Activated T-helper 1 cell treated with anti-CD3 and anti-CD28 coated beads, Interleukin-12 subunit alpha, Interleukin-12 subunit beta, Interleukin-2, Interleukin-4 antibody, amounts not matched to agents 30 ng/mL and 10 ng/mL and 1 ng/mL, durations not matched to agents 14 hours and 24 hours and 36 hours (primary cell): ENCODE results near the gene PDGFC. TPM values are rescaled to one million over a fixed set of nuclear protein-coding genes. Genes with fewer than 3 reads are reported as not detected.

Source experiments
- DNase-seq: peaks from one replicate; pipeline ENCODE4 v3.0.0; 2021; ENCODE audit warnings: low spot score
- H3K27ac Mint-ChIP-seq: one replicate; pipeline ENCODE4 v1.8.0; 2021; ENCODE audit warnings: mild to moderate bottlenecking, mixed read lengths
- H3K27me3 Mint-ChIP-seq: one replicate; pipeline ENCODE4 v1.8.0; 2022; ENCODE audit warnings: mild to moderate bottlenecking, moderate library complexity, mixed read lengths; ENCODE audit not compliant: insufficient read depth
- H3K36me3 Mint-ChIP-seq: one replicate; pipeline ENCODE4 v1.8.0; 2021; ENCODE audit warnings: low read depth, mixed read lengths
- H3K4me1 Mint-ChIP-seq: one replicate; pipeline ENCODE4 v1.8.0; 2021; ENCODE audit warnings: low read depth, mixed read lengths
- H3K4me3 Mint-ChIP-seq: one replicate; pipeline ENCODE4 v1.8.0; 2021; ENCODE audit warnings: mild to moderate bottlenecking, moderate library complexity, mixed read lengths
- H3K9me3 Mint-ChIP-seq: one replicate; pipeline ENCODE4 v1.8.0; 2021; ENCODE audit warnings: mixed read lengths
- intact Hi-C: fragments of 100-400 bp; cut with micrococcal nuclease; formaldehyde crosslinking; loops from one replicate; pipeline ENCODE4 v1.15.1; 2024
- total RNA-seq: library from RNA; stranded (reverse); gene quantifications from 2 replicates; pipeline ENCODE4 v1.2.3, GENCODE V29; 2022

Gene PDGFC
- total RNA-seq, 1 donor from 2014 or later = not detected

DNA sequence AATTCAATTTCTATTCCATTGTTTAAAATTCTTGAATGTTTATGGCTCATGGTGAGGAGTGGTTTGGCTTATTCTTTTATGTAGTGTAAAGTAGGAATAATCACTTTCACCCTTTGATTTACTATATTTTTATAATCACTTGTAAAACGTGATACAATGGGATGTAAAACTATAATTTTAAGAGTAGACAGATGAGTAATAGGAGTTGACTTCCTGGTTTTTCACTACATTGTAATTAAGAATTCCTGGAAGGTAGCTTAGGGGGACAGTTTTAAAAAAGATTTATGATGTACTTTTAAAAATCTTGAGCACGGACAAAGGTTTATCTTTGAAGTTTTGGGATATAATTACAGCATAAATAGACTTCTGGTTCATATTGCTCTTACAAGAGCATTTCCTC lies 65.3 kb downstream of the PDGFC start:
- Mint-ChIP-seq H3K9me3 (no peaks in the 10 kb centered on the region), H3K4me1 (no peaks in the 10 kb centered on the region), H3K36me3 (no peaks in the 10 kb centered on the region), H3K4me3 (no peak overlapping the region), H3K27ac (no peak overlapping the region), H3K27me3 (no peaks in the 10 kb centered on the region)
- no peak for DNase-seq
- intact Hi-C loops = no loop called here

DNA sequence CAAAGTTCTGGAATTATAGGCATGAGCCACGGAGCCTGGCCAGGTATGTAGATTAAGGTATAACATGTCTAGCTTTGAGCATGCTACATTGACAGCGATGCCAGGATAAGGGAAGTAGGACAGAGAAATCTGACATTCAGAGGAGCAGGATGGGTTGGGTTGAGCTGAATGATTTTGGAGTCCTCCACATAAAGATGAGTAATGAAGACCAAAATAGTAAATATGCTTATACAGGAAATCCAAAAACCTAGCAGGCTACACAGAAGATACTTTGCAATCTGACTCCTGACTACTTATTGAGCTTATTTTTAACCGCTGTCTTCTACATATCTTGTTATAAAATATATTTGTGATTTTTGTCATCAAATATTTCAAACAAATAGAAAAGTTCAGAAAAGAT lies 69.7 kb downstream of the PDGFC start:
- Mint-ChIP-seq H3K36me3 (no peaks in the 10 kb centered on the region), H3K4me3 (no peak overlapping the region), H3K27me3 (no peaks in the 10 kb centered on the region), H3K4me1 (no peaks in the 10 kb centered on the region), H3K9me3 (no peaks in the 10 kb centered on the region), H3K27ac (no peak overlapping the region)
- intact Hi-C loops = no loop called here
- DNase-seq = no peak

DNA sequence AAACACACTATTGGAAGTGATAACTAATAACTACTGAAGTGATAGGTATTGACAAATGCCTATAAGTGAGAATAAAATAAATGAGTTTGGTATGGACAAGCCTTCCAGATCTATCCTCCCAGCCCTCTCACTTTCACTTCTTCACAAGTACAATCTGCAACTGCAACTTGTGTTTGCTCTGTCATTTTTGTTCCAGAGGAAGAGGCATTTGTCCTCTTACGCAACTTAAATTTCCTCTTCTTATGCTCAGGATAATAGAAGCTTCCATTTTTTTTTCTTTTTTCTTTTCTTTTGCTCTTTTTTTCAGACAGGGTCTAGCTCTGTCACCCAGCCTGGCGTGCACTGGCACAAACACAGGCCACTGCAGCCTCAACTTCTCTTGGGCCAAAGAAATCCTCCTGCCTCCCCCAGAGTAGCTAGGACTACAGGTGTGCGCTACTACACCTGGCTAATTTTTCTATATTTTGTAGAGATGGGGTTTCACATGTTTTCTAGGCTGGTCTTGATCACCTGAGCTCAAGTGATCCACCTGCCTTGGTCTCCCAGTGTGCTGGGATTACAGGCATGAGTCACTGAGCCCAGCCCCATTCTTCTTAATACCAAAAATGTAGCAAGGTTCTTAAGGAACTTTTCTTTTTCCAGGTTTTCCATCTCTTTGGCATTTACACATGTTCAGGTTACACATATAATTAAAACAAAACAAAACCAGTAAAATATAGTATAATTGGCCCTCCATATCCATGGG lies 73.1 kb downstream of the PDGFC start:
- H3K27ac Mint-ChIP-seq = no peak overlapping the region
- H3K4me1 Mint-ChIP-seq = no peaks in the 10 kb centered on the region
- intact Hi-C loops = no loop called here
- DNase-seq = no peak
- no peaks in the 10 kb centered on the region for H3K27me3 Mint-ChIP-seq
- no peaks in the 10 kb centered on the region for H3K36me3 Mint-ChIP-seq
- H3K9me3 Mint-ChIP-seq = no peaks in the 10 kb centered on the region
- no peak overlapping the region for H3K4me3 Mint-ChIP-seq

DNA sequence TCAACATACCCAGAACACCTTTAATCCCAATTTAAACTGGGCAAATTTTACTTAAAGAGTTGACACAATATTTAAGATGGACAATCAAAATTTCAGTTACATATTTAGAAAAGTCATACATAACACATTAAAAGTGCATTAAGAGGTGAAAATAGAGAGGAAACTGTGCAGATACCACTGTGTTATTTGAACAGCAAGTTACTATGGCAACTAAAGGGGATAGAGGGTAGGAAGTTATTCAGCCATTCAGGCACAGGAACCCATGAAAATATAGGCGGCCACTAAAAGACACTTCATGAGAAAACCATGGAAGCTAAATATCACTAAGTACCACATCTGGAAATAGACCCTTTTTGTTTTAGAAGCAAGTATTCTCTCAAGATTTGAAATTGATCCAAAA lies 75.1 kb downstream of the PDGFC start:
- intact Hi-C loops = no loop called here
- Mint-ChIP-seq H3K4me1 (no peaks in the 10 kb centered on the region), H3K4me3 (no peak overlapping the region), H3K9me3 (no peaks in the 10 kb centered on the region), H3K36me3 (no peaks in the 10 kb centered on the region), H3K27me3 (no peaks in the 10 kb centered on the region), H3K27ac (no peak overlapping the region)
- no peak for DNase-seq

DNA sequence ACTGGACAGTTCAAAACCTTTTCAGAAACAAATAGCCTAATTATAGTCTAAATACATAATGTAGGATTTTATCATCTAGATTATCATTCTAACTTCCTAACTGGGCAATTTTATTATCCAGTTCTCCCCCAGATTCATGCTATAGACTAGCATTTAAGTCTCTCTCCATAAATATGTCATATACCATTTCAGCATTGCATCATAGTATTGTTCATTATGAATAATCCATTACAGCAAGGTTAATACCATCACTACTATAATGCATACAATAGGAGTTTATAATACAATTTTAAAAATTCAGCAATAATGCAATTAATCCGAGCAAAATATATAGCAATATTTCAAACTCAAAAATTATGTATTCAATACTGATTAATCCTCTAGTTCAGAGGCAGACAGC lies 77.4 kb downstream of the PDGFC start:
- Mint-ChIP-seq H3K36me3 (no peaks in the 10 kb centered on the region), H3K4me3 (no peak overlapping the region), H3K9me3 (no peaks in the 10 kb centered on the region), H3K27ac (no peak overlapping the region), H3K27me3 (no peaks in the 10 kb centered on the region), H3K4me1 (no peaks in the 10 kb centered on the region)
- DNase-seq = no peak
- intact Hi-C loops = no loop called here

DNA sequence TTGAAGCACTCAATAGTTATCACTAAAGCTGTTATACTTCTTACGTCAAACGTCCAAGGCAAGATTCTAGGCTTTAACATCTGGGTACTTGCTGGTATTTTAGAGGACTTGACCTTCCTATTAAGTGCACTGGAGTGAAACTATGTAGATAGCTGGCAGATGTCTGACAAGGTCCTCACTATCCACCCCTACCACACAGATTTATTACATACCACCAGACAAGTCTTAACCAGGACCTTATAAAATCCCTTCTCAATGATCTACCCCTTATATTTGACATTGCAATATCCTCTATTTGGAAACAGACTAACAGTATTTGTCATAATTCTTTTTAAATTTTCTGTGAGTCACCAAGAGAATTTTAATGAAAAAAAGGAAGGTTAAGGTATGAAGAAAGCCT lies 78.8 kb downstream of the PDGFC start:
- Mint-ChIP-seq H3K4me1 (no peaks in the 10 kb centered on the region), H3K9me3 (no peaks in the 10 kb centered on the region), H3K27me3 (no peaks in the 10 kb centered on the region), H3K36me3 (no peaks in the 10 kb centered on the region), H3K27ac (no peak overlapping the region), H3K4me3 (no peak overlapping the region)
- no peak for DNase-seq
- intact Hi-C loops = no loop called here

DNA sequence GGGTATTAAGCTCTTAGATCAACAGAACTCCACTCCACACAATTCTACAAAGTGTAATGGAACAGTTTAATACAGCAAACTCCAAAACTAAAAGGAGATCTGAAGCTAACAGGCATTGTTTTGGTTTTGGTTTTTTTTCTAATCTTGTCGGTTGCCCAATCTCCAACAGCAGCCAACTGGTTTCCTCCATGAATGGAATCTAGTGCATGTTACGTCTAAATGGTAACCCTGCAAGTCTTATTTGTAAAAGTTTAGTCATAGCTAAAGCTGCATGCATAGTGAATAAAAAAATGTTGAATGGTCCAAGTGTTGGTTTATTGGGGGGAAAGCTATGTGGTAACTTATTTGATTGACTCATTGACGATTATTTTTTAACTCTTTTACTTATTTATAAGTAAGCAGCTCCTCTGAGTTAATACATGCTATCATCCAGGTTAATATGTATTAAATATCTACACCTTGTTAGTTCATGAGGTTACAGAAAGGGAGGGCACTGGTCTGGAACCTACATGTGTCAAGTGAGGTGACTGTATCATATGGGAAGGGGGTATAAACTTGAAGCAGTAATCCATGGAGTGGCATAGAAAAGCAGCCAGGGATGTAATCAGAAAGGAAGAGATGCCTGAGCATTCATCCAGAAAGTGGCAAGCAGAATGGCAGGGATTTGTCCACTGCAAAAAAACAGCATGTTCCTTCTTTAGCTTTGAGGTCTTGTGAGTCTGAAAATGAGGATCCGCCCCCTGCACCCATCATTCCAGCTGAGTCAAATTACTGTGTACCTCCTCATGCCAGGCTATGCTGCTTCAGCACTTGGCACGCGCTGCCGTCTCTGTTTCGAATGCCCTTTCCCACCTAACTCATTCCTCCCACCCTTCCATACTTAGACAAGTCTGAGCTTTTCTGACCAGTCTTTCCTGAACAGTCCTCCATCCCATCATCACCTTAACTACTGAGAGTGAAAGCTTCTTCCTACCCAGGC lies 81.7 kb downstream of the PDGFC start:
- Mint-ChIP-seq H3K4me3 (no peak overlapping the region), H3K36me3 (no peaks in the 10 kb centered on the region), H3K4me1 (no peaks in the 10 kb centered on the region), H3K9me3 (no peaks in the 10 kb centered on the region), H3K27me3 (no peaks in the 10 kb centered on the region), H3K27ac (no peak overlapping the region)
- no peak for DNase-seq
- intact Hi-C loops = no loop called here

DNA sequence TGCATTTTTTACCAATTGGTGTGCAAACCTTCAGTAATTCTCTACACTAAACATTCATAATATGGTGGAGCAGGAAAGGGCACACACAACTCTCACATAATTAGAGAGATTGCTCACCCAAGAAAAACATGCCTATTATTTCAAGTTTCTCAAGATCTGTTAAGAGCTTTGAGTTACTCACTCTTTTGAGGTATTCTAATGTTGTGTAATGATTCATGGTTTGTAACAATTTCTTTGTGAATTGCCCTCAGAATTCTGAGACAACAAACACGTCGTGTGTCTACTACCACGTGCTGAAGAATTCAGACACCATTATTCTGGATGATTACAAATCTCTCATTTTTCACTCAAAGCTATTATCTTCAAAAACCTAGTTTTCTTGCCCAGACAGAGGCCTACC lies 82.8 kb downstream of the PDGFC start:
- H3K4me1 Mint-ChIP-seq = no peaks in the 10 kb centered on the region
- DNase-seq = no peak
- no peaks in the 10 kb centered on the region for H3K9me3 Mint-ChIP-seq
- no peaks in the 10 kb centered on the region for H3K27me3 Mint-ChIP-seq
- no peaks in the 10 kb centered on the region for H3K36me3 Mint-ChIP-seq
- intact Hi-C loops = no loop called here
- no peak overlapping the region for H3K27ac Mint-ChIP-seq
- H3K4me3 Mint-ChIP-seq = no peak overlapping the region

DNA sequence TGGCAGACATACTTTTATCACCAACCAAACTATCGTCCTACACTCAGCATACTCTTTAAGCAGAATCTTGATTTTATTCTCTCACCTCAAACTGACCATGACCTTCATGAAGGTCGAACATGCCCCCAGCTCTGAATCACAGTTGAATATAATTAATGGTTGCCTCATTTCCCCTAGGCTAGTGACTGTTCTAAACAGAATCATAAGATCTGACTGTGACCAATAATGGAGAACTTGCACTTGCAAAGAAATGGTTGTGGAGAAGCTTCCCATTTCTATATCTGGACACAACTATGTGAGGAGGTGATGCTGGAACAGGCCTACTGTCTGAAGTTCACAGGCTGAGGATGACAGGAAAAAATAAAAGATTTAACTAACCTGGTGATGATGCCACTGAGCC lies 85.1 kb downstream of the PDGFC start:
- H3K36me3 Mint-ChIP-seq = no peaks in the 10 kb centered on the region

DNA sequence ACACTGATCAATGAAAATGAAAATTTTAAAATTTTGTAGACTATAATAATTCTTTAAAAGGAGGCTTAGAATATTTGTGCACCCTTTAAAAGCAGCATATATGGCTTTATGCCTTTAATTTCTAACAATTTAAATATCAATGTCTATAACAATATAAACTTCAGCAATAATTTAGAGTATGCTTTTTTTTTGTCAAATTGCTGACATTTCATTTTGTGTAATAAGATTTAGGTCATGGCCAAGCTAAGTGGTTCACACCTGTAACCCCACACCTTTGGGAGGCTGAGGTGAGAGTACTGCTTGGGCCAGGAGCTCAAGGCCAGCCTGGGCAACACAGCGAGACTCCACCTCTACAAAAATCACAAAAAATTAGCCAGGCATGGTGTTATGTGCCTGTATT lies 86.2 kb downstream of the PDGFC start:
- no peak for DNase-seq
- no peaks in the 10 kb centered on the region for H3K27me3 Mint-ChIP-seq
- H3K36me3 Mint-ChIP-seq = no peaks in the 10 kb centered on the region
- intact Hi-C loops = no loop called here
- H3K4me1 Mint-ChIP-seq = no peaks in the 10 kb centered on the region
- no peak overlapping the region for H3K27ac Mint-ChIP-seq
- no peak overlapping the region for H3K4me3 Mint-ChIP-seq
- H3K9me3 Mint-ChIP-seq = no peaks in the 10 kb centered on the region

More for the DNA sequence above, 85.1 kb downstream of the PDGFC start:
- no peak for DNase-seq
- Mint-ChIP-seq H3K27me3 (no peaks in the 10 kb centered on the region), H3K4me1 (no peaks in the 10 kb centered on the region), H3K27ac (no peak overlapping the region), H3K9me3 (no peaks in the 10 kb centered on the region), H3K4me3 (no peak overlapping the region)
- intact Hi-C loops = no loop called here

DNA sequence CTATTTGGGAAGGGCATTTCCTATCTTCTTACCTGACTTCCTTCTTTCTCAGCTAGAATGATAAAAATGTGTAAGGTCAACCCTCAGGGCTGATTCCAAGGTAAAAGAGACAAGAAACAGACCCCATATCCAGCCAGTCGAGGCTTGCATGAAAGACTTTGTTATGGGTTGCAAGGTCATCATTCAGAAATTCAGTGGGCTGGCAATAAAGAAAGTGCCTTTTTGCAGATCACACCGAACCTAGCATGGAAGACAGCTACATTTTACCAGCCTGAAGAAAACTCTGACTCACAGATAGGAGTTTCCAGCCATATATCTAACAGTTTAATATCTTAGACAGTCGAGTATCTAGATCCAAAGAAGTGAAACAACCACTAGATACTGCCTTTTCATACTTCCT lies 87.4 kb downstream of the PDGFC start:
- Mint-ChIP-seq H3K27ac (no peak overlapping the region), H3K4me3 (no peak overlapping the region), H3K27me3 (no peaks in the 10 kb centered on the region), H3K36me3 (no peaks in the 10 kb centered on the region), H3K9me3 (no peaks in the 10 kb centered on the region), H3K4me1 (no peaks in the 10 kb centered on the region)
- no peak for DNase-seq
- intact Hi-C loops = no loop called here

DNA sequence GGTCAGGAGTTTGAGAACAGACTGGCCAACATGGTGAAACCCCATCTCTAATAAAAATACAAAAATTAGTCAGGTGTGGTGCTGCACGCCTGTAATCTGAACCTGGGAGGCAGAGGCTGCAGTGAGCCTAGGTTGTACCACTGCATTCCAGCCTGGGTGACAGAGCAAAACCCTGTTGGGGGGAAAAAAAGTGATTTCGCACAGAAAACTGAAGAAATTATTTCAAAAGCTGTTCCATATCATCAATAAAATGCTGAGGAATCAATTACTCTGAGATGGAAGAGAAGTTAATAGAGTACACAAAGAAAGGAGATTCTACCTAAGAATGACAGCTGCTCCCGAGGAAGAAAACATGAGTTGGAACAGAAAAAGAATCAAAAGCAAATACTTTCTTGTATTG lies 95.9 kb downstream of the PDGFC start:
- DNase-seq = no peak
- intact Hi-C loops = no loop called here
- H3K36me3 Mint-ChIP-seq = no peaks in the 10 kb centered on the region
- H3K4me1 Mint-ChIP-seq = no peaks in the 10 kb centered on the region
- H3K4me3 Mint-ChIP-seq = no peak overlapping the region
- no peaks in the 10 kb centered on the region for H3K9me3 Mint-ChIP-seq
- no peaks in the 10 kb centered on the region for H3K27me3 Mint-ChIP-seq
- H3K27ac Mint-ChIP-seq = no peak overlapping the region

DNA sequence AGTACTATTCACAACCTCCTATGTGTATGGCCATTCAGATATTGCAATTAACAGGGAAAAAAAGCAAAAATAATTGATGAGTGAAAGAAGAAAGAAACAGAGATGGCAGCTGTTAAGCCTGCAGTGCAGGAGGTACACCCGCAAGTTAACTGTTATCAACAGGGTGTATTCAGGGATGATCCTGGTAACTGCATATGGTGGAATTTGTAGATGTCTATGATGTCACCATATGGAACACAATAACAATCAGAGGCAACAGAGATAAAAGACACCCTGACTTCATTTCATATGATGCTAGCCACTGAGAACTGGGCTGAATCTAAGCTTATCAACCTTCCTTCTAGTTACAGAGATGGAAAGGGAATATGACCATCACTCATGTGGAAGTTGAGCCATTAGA lies 96.5 kb downstream of the PDGFC start:
- H3K27me3 Mint-ChIP-seq = no peaks in the 10 kb centered on the region
- intact Hi-C loops = no loop called here
- DNase-seq = no peak
- no peak overlapping the region for H3K4me3 Mint-ChIP-seq
- H3K9me3 Mint-ChIP-seq = no peaks in the 10 kb centered on the region
- H3K4me1 Mint-ChIP-seq = no peaks in the 10 kb centered on the region
- no peak overlapping the region for H3K27ac Mint-ChIP-seq
- H3K36me3 Mint-ChIP-seq = no peaks in the 10 kb centered on the region
